ENCODE results near the gene GPR4.

DNA sequence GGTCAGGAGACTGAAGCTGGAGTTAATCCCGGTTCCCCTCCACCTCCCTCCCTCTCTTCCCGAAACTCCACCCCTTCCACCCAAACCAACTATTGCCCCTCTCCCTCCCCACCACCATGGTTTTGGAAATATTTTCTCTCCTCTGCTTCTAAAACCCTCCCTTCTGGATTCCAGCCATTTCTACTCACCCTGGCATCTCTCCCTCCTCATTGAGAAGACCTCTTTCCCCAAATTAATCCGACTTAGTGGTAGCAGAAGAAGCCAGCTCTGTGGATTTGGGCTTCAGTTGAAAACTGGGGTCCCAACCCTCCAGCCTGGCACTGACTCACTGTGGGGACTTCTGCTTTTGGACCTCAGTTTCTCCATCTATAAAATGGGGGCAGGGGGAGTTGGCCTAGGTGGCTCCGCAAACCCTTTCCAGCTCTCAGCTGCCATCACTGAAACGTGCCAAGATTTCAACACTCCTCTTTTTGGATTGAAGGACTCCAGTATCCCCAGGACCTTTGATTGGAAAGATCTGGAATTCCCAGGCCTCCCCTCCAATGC is 1.6 kb downstream of the GPR4 start:
- TF ChIP-seq CTCF (IDR thresholded peaks at IDR 0.05) (no peak), TAF1 (IDR thresholded peaks at IDR 0.05; ENCODE audit: borderline replicate concordance, low read depth, low read length) (no peak), MAX (IDR thresholded peaks at IDR 0.05; ENCODE audit: low read depth) (no peak)
- TF ChIP-seq, protein P1, sequence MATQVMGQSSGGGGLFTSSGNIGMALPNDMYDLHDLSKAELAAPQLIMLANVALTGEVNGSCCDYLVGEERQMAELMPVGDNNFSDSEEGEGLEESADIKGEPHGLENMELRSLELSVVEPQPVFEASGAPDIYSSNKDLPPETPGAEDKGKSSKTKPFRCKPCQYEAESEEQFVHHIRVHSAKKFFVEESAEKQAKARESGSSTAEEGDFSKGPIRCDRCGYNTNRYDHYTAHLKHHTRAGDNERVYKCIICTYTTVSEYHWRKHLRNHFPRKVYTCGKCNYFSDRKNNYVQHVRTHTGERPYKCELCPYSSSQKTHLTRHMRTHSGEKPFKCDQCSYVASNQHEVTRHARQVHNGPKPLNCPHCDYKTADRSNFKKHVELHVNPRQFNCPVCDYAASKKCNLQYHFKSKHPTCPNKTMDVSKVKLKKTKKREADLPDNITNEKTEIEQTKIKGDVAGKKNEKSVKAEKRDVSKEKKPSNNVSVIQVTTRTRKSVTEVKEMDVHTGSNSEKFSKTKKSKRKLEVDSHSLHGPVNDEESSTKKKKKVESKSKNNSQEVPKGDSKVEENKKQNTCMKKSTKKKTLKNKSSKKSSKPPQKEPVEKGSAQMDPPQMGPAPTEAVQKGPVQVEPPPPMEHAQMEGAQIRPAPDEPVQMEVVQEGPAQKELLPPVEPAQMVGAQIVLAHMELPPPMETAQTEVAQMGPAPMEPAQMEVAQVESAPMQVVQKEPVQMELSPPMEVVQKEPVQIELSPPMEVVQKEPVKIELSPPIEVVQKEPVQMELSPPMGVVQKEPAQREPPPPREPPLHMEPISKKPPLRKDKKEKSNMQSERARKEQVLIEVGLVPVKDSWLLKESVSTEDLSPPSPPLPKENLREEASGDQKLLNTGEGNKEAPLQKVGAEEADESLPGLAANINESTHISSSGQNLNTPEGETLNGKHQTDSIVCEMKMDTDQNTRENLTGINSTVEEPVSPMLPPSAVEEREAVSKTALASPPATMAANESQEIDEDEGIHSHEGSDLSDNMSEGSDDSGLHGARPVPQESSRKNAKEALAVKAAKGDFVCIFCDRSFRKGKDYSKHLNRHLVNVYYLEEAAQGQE (IDR thresholded peaks at IDR 0.05; ENCODE audit: low read depth, low read length): no peak
